HG03097 (cell line): Measurements from ENCODE around the gene SLC30A1.
"Not testable (repeated sequence)": the region's sequence is repeated elsewhere in the genome, so short reads cannot be mapped to it uniquely, and the experiment has no call there.

Experiments used
- ATAC-seq: cut with Tn5 transposase; IDR thresholded peaks from one replicate; pipeline ENCODE4 v1.9.1; 2021; ENCODE audit not compliant: unreplicated experiment, low FRiP score

SLC30A1 gene

DNA sequence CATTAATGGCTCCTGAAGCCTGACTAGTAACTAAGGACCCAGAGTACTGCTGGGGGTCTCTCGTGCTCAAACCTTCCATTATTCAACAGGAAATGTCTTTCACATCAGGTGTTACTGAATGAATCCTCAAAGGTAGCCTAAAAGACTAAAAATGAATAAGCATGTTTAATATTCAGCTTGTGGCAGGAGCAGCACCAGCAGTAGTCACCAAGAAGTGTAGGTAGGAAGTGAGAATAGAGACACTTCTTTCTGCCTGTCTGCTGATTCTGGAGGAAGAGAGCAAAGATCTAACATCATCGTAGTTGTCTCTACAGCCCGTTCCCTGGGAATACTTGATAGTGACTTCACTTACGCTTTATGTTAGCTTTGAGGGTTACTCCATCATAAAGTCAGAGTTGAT is 7.6 kb upstream of the SLC30A1 start:
- no peak for ATAC-seq

GRCh38 chr1:211583011-211583992 is 4.3 kb upstream of the SLC30A1 start:
- ATAC-seq, result no peak

- ATAC-seq, result no peak
Observed at GRCh38 chr1:211581526-211581925, 2.6 kb upstream of the SLC30A1 start.

DNA sequence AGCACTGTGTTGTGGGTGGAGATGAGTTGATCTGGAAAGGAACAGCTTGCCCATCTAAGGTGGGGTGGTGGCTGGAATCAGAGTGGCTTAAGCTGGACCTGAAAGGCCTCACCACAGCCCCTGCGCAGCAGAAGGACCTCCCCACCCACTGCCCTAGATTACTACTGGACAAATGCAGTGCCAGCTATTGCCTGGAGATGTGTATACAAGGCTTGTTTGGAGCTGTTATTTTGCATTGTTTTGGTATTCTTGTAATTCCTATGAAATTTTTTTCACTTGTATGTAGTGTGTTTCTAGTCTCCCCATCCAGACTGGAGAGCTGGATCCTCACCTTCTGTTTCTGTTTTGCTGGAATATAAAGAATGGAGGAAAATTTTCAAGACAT is 1.3 kb upstream of the SLC30A1 start:
- no peak for ATAC-seq

- ATAC-seq, result peak; percentile 29
Observed at GRCh38 chr1:211579440-211580302, 710 bp upstream of the SLC30A1 start.

DNA sequence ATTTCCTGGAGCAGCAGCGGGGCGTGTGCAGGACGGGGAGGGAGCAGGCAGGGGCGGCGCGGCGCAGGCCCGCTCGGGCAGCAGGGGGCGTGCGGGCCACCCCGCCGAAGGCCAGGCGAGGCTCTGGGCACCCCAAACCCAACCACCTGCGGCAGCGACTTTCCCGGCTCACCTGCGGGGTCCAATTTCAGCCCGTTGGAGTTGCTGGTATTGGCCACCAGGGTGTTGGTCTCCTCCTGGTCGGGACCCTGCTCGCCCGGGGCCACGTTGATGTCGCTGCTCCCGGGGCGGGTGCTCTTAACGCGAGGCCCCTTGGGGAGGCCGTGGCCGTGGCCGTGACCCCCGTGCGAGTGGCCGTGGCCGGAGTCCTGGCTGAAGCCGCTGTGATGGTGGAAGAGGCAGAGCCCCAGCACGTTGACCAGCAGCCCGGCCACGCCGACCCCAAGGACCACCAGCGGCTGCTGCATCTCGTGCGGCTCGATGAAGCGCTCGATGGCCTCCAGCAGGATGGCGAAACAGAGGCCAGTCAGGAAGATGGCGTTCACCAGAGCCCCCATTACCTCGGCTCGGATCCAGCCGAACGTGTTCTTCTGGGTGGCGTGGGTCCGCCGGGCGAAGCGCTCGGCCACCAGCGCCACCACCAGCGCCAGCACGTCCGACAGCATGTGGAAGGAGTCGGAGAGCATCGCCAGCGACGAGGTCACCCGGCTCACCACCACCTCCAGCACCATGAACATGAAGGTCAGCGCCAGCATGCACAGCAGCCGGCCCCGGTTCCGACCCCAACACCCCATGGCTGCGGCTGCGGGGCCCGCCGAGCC is 932 bp downstream of the SLC30A1 start:
- ATAC-seq, result peak; percentile 36

- ATAC-seq, result no peak
Observed at GRCh38 chr1:211577277-211577818, 1.6 kb downstream of the SLC30A1 start.

DNA sequence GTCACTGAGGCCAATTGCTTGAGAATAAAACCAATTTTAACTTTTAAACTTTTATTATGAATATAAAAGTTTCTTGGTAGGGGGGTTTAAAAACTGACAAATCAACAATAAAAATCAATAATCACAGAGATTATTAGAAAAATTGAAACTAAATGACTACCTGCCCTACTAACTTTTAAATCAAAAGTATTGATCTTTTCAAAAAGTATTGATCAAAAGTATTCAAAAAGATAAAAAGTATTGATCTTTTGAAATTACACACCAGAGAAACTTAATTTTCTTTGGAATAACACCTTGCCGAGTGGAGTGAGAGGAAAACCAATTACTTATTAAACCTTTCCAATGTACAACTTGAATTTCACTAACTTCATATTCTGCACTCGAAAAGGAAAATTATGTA is 2.2 kb downstream of the SLC30A1 start:
- no peak for ATAC-seq

- no peak for ATAC-seq
Observed at GRCh38 chr1:211574705-211575104, 4.3 kb downstream of the SLC30A1 start.

DNA sequence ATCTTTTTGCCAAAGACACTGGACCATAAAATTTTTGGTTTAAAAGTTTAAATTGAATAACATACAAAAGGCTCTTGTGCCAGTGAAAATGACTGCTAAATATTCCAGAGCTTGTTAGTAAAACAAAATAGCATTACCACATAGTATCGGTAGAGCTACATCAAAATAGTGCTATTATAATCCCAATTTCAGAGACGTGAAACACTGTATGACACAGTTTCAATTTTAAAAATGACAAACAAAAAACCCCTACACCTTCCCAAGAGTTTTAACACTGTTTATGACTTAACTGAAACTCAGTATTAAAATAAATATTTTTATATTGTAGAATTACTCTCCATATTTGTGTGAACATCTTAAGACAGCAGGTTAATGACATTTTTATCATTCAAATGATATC is 7.0 kb downstream of the SLC30A1 start:
- ATAC-seq, result no peak

- ATAC-seq, result not testable (repeated sequence)
Observed at GRCh38 chr1:211570378-211570777, 8.6 kb downstream of the SLC30A1 start.

- peak; percentile 90 for ATAC-seq
Observed at GRCh38 chr1:211566431-211567025, 12.4 kb downstream of the SLC30A1 start.

- no peak for ATAC-seq
Observed at GRCh38 chr1:211564084-211564483, 14.9 kb downstream of the SLC30A1 start.

DNA sequence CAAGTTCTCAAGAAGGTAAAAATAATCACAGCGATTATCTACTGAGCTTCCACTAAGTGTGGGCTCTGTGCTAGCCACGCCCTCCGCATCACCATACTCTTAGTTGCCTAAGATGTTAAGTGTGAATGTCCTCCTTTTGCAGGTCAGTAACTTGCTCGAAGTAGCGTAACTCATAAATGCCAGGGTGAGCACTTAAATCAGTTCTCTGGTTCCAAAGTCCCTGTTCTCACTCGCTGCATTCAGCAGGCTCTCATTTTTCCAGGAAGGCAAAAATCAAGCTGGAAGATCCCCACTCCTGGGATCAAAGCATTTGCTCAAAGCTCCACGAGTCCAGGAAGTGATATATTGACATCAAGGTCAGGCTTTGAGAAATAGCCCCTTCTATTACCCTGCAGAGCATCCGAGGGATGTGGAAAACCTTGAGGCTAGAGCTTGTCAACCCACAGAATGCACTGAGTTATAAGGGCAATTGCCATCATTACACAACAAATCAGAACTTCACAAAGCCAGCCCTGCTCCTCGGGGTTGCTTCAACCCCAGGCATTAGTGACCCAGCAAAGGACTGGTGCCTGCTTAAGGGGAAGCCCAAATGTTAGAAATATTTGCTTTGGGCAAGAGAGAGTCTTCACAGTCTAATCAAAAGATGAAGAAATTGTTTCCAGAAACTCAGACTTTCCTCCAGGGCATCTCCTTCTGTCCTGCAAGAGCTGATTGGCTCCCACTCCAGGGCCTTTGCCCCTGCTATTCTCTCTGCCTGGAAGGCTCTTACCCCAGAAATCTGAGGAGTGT is 19.5 kb downstream of the SLC30A1 start:
- no peak for ATAC-seq

GRCh38 chr1:211557894-211558625 is 20.9 kb downstream of the SLC30A1 start:
- ATAC-seq, result no peak

DNA sequence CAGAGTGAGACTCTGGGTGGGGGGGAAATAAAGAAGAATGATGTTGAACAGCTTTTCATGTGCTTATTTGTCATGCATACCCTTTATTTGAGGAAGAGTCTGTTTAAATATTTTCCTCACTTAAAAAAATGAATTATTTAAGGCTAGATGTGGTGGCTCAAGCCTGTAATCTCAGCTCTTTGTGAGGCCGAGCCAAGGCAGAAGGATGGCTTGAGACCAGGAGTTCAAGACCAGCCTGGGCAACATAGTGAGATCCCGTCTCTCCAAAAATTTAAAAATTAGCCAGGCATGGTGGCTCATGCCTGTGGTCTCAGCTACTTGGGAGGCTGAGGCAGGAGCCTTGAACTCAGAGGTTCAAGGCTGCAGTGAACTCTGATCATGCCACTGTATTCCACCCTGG is 25.4 kb downstream of the SLC30A1 start:
- ATAC-seq, result no peak

DNA sequence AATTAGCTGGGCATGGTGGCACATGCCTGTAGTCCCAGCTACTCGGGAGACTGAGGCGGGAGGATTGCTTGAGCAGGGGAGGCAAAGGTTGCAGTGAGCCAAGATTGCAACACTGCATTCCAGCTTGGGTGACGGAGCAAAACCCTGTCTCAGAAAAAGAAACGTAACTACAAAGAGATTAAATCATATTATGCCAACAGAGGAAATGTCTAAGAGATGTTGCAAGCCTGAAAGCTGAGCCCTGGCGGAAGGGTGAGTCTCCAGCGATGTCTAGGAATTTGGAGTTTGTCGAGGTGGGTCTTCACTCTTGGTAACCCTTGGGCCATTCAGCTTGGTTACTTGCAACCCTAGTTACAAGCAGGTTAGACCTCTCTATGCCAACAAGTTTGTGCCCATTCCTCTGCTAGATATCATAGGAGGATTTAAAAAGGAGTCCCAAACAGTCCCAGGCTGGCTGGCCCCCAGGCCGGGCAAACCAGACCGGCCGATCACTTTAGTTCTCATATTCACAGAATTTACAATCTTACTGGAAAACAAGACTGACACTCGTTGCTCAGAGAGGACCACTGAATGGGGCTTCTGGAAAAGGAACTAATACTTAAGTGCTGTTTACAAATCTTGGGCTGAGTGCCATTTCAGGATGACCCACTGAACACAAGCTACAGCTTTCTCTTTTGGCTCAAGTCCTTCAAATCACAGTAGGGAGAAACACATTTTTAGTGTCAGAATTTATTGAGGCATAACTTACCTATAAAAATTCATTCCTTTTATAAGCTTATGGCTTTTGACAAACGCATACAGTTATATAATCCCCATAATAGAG is 27.1 kb downstream of the SLC30A1 start:
- ATAC-seq, result no peak
